H1 (cell line): ENCODE measurements around the gene ANKS1B. TPM values are rescaled to one million over a fixed set of nuclear protein-coding genes. Genes with fewer than 3 reads are reported as not detected.

Experiments
- CTCF ChIA-PET: fragments of 300-600 bp; sonication (Branson Sonifier 250); formaldehyde crosslinking; loops from one replicate; lab custom pipeline; 2021; ENCODE audit not compliant: partially characterized antibody; lab: Charles Lee
- POLR2A ChIA-PET: fragments of 300-600 bp; sonication (Branson Sonifier 250); formaldehyde crosslinking; loops from one replicate; lab custom pipeline; 2021; ENCODE audit warnings: inconsistent platforms; ENCODE audit not compliant: partially characterized antibody; lab: Charles Lee
- DNase-seq, 2 experiments: peaks; one replicate each; pipeline versions ENCODE4 v3.0.0 to v3.0.0-alpha.2; 2010 to 2022; ENCODE audit warnings: low spot score in 2 of 2, low read depth in 1 of 2, mixed read lengths in 1 of 2
- FAIRE-seq: peaks from 2 replicates; lab custom pipeline; 2011; peaks lifted over from hg19 to GRCh38; lab: Jason Lieb, UNC
- H2AFZ ChIP-seq: 2 replicates; pipeline ENCODE4 v1.8.1; 2012; ENCODE audit warnings: low read length, inconsistent platforms
- H2AK5ac ChIP-seq: 2 replicates; pipeline ENCODE4 v1.6.1; 2013; ENCODE audit warnings: low read depth, low read length
- H2BK120ac ChIP-seq: replicated peaks from 2 replicates; pipeline ENCODE3; 2013; ENCODE audit warnings: low read depth, low read length, inconsistent platforms
- H2BK12ac ChIP-seq: 2 replicates; pipeline ENCODE4 v1.6.1; 2013; ENCODE audit warnings: low read depth, low read length
- H2BK15ac ChIP-seq: 2 replicates; pipeline ENCODE4 v1.6.1; 2013; ENCODE audit warnings: low read length
- H2BK20ac ChIP-seq: 2 replicates; pipeline ENCODE4 v1.6.1; 2013; ENCODE audit warnings: low read length
- H2BK5ac ChIP-seq: 2 replicates; pipeline ENCODE4 v1.6.1; 2013; ENCODE audit warnings: low read depth, low read length
- H3K14ac ChIP-seq: 2 replicates; pipeline ENCODE4 v1.6.1; 2013; ENCODE audit warnings: inconsistent platforms; ENCODE audit not compliant: insufficient read length
- H3K18ac ChIP-seq: 2 replicates; pipeline ENCODE4 v1.6.1; 2013; ENCODE audit warnings: low read length; ENCODE audit errors: extremely low read depth
- H3K23ac ChIP-seq: 2 replicates; pipeline ENCODE4 v1.6.1; 2013; ENCODE audit warnings: inconsistent platforms; ENCODE audit not compliant: insufficient read length
- H3K23me2 ChIP-seq: 2 replicates; pipeline ENCODE4 v1.6.1; 2013; ENCODE audit warnings: low read depth, low read length
- H3K27ac ChIP-seq: 2 replicates; pipeline ENCODE4 v1.6.1; 2011; ENCODE audit warnings: low read depth, low read length, inconsistent platforms
- H3K27me3 ChIP-seq, 4 experiments: replicated peaks in 1 of 4; 1 replicate in 1 of 4; 2 replicates in 3 of 4; pipeline versions ENCODE4 v1.6.1 to v1.8.1; 2011 to 2013; ENCODE audit warnings: low read length in 3 of 4, mild to moderate bottlenecking in 3 of 4, inconsistent platforms in 2 of 4, mixed read lengths in 2 of 4, moderate library complexity in 1 of 4; ENCODE audit not compliant: control insufficient read depth in 3 of 4, insufficient read depth in 3 of 4; ENCODE audit errors: extremely low read depth in 1 of 4
- H3K36me3 ChIP-seq, 4 experiments: 2 replicates each; pipeline versions ENCODE4 v1.6.1 to v1.8.1; 2011 to 2013; ENCODE audit warnings: mild to moderate bottlenecking in 4 of 4, low read length in 3 of 4, moderate library complexity in 2 of 4, control low read depth in 1 of 4, inconsistent platforms in 1 of 4; ENCODE audit not compliant: insufficient read depth in 4 of 4, control insufficient read depth in 2 of 4
- H3K4ac ChIP-seq: replicated peaks from 2 replicates; pipeline ENCODE3; 2013; ENCODE audit warnings: low read length, low read depth, mixed read lengths, inconsistent platforms; ENCODE audit not compliant: insufficient read length
- H3K4me1 ChIP-seq, 4 experiments: replicated peaks in 1 of 4; 1 replicate in 1 of 4; 2 replicates in 3 of 4; pipeline versions ENCODE4 v1.6.1 to v1.8.1; 2011 to 2013; ENCODE audit warnings: low read length in 3 of 4, inconsistent platforms in 2 of 4, mixed read lengths in 1 of 4; ENCODE audit not compliant: insufficient read depth in 4 of 4, control insufficient read depth in 3 of 4
- H3K4me2 ChIP-seq, 2 experiments: 2 replicates each; pipeline versions ENCODE4 v1.6.1 to v1.8.1; 2011 to 2013; ENCODE audit warnings: low read depth in 2 of 2, low read length in 2 of 2, control low read depth in 1 of 2, inconsistent platforms in 1 of 2, mild to moderate bottlenecking in 1 of 2; ENCODE audit not compliant: insufficient read depth in 1 of 2
- H3K4me3 ChIP-seq, 4 experiments: fragments of 200-600, 300-600 bp in 1 of 4; sonication (generic), shearing (Covaris generic), sonication (Bioruptor Twin) in 1 of 4; 2 replicates each; pipeline versions ENCODE4 v1.5.1 to v1.8.1; 2011 to 2016; ENCODE audit warnings: low read length in 4 of 4, low read depth in 3 of 4, control low read depth in 2 of 4, inconsistent platforms in 2 of 4, mild to moderate bottlenecking in 2 of 4, mixed read lengths in 1 of 4, moderate library complexity in 1 of 4; ENCODE audit not compliant: insufficient read depth in 2 of 4; ENCODE audit errors: extremely low read depth in 1 of 4
- H3K56ac ChIP-seq: replicated peaks from 2 replicates; pipeline ENCODE3; 2013; ENCODE audit warnings: low read depth, mild to moderate bottlenecking, mixed read lengths, low read length, inconsistent platforms; ENCODE audit not compliant: insufficient read length
- H3K79me1 ChIP-seq: 2 replicates; pipeline ENCODE4 v1.6.1; 2013; ENCODE audit warnings: low read depth, low read length, control low read depth
- H3K79me2 ChIP-seq, 2 experiments: 2 replicates each; pipeline versions ENCODE4 v1.6.1 to v1.8.1; 2012 to 2013; ENCODE audit warnings: low read length in 2 of 2, mild to moderate bottlenecking in 2 of 2, inconsistent platforms in 1 of 2; ENCODE audit not compliant: insufficient read depth in 2 of 2, control insufficient read depth in 1 of 2
- H3K9ac ChIP-seq, 4 experiments: replicated peaks in 1 of 4; 1 replicate in 1 of 4; 2 replicates in 3 of 4; pipeline versions ENCODE4 v1.6.1 to v1.8.1; 2011 to 2013; ENCODE audit warnings: low read depth in 3 of 4, low read length in 3 of 4, control low read depth in 2 of 4, mild to moderate bottlenecking in 2 of 4, moderate library complexity in 2 of 4, inconsistent platforms in 1 of 4; ENCODE audit errors: extremely low read depth in 1 of 4
- H3K9me3 ChIP-seq, 2 experiments: 2 replicates each; pipeline versions ENCODE4 v1.6.1 to v1.8.1; 2012 to 2013; ENCODE audit warnings: mild to moderate bottlenecking in 2 of 2, moderate library complexity in 2 of 2, control low read depth in 1 of 2, inconsistent platforms in 1 of 2, low read depth in 1 of 2, low read length in 1 of 2, mixed read lengths in 1 of 2; ENCODE audit not compliant: insufficient read depth in 2 of 2
- H4K20me1 ChIP-seq, 2 experiments: replicated peaks in 1 of 2; 2 replicates each; pipeline versions ENCODE3 to v1.8.1; 2011 to 2013; ENCODE audit warnings: inconsistent platforms in 2 of 2, low read length in 2 of 2, mild to moderate bottlenecking in 1 of 2; ENCODE audit not compliant: insufficient read depth in 2 of 2, control insufficient read depth in 1 of 2
- H4K5ac ChIP-seq: 2 replicates; pipeline ENCODE4 v1.6.1; 2013; ENCODE audit warnings: low read length, low read depth, mixed read lengths, inconsistent platforms; ENCODE audit not compliant: insufficient read length
- H4K8ac ChIP-seq: 2 replicates; pipeline ENCODE4 v1.8.0; 2013; ENCODE audit warnings: mild to moderate bottlenecking, moderate library complexity, low read length, inconsistent platforms; ENCODE audit not compliant: insufficient read depth; ENCODE audit errors: extremely low read depth
- H4K91ac ChIP-seq: replicated peaks from 2 replicates; pipeline ENCODE3; 2013; ENCODE audit warnings: low read length, mixed read lengths, inconsistent platforms; ENCODE audit not compliant: insufficient read length
- SUZ12 ChIP-seq: fragments of 200-600 bp; sonication (generic); IDR thresholded peaks from 2 replicates; pipeline ENCODE4 v1.6.1; 2012; ENCODE audit warnings: mild to moderate bottlenecking, inconsistent platforms, low read length, moderate library complexity, mixed read lengths
- TAF1 ChIP-seq: IDR thresholded peaks from 2 replicates; pipeline ENCODE4 v1.6.1; 2011; ENCODE audit warnings: mild to moderate bottlenecking, low read depth, low read length
- WGBS, 2 experiments: shearing (Covaris generic) in 1 of 2; methylation state at CpG; one replicate each; pipeline versions ENCODE4 v1.1.6 to v1.1.7; 2013 to 2015; ENCODE audit warnings: low lambda C conversion rate in 2 of 2, mixed read lengths in 2 of 2, inconsistent platforms in 1 of 2, low coverage in 1 of 2, missing lambda C conversion rate in 1 of 2; ENCODE audit not compliant: insufficient replicate concordance in 2 of 2, insufficient coverage in 1 of 2, insufficient read length in 1 of 2; ENCODE audit errors: extremely low coverage in 1 of 2, missing lambda C conversion rate in 1 of 2; 5-methylcytosine and 5-hydroxymethylcytosine counted together
- polyA plus RNA-seq, 7 experiments: library from polyadenylated mRNA; depleted of rRNA in 3 of 7; stranded (reverse) in 5 of 7; unstranded in 2 of 7; fragments of >200 nt in 5 of 7; fragments of 200-250 nt in 2 of 7; gene quantifications; 1 replicate in 5 of 7; 2 replicates in 1 of 7; 4 replicates in 1 of 7; pipeline versions ENCODE4 v1.2.1 to v1.2.3, GENCODE V29; 2011 to 2013; ENCODE audit warnings: missing spikeins in 2 of 7, mixed read lengths in 2 of 7
- total RNA-seq: library from RNA; stranded (reverse); fragmentation: NEBNext Ultra II Directional; extraction: Animal tissue kit (Norgen Biotek cat#: 25700); gene quantifications from 2 replicates; pipeline ENCODE4 v1.2.1, GENCODE V29; 2021

The ANKS1B gene
- total and polyA plus RNA-seq, 2 of the 8 experiments (the other 6 are each of a cell fraction or from before 2014, with no cell fraction given), result 2.7 to 6.1 TPM

DNA sequence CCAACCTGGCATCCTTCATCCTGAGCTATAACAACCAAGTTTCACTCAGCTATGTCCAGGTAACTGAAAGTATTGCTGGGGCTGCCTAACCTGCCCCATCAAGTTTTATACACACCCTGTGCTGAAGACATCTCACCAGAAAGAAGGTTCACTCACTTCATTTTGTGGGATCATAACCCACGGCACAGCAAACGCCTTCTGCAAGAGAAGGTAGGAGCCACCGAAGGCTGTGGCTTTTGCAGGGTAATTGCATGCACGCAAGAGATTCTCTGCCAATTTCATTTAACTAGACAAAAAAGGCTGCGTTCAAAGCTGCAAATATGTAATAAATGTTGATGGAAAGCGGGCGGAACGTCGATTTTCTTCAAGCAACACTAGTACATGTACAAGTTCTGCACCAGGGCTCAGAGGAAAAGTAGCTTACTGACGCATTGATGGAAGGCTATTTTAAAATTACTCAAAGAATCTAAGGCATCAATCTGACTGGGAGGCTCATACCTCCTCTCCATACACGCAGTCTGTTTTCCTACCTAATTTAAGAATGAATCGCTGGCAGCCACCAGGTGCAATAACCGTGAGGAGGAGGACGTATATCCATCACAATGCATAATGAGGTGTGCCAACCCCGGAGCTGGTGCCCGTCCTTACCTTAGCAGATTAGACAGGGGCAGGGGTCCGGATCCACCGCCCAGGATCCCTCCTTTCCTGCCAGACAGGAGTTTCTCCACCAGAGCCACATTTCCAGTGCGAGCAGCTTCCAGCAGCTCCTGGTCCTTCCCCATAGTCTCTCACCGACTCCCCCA lies 1.1 kb downstream of the ANKS1B start:
- H3K4me1 ChIP-seq, result peaks cover 0 to 8% (median 6%) of the 10 kb centered on the region in 4 experiments; a peak in 4 of 7 replicates
- H3K4me2 ChIP-seq, result peak overlapping the region; percentile 91 to 94
- FAIRE-seq (peak; percentile 19), DNase-seq (peak in 1 of 2 experiments; percentile 59)
- no peak overlapping the region for H3K23ac ChIP-seq
- no peak overlapping the region for H4K8ac ChIP-seq
- peak overlapping the region; percentile 24; the same call in 1 of the 2 replicates for H3K18ac ChIP-seq
- no peak overlapping the region for H2BK15ac ChIP-seq
- peak overlapping the region; percentile 61 for H2AFZ ChIP-seq
- H3K9ac ChIP-seq, result 0 out of 7 replicates have a peak overlapping the region, but pooled peaks of 1 of the 4 experiments have one; percentile 13
- H2BK5ac ChIP-seq, result no peak overlapping the region
- H4K91ac ChIP-seq, result no peak overlapping the region
- H2AK5ac ChIP-seq, result no peak overlapping the region
- no peak overlapping the region for H2BK120ac ChIP-seq
- no peak overlapping the region for H4K5ac ChIP-seq
- 0 out of 7 replicates have a peak, but pooled peaks cover 0 to 2% (median 0%) of the 10 kb centered on the region in 4 experiments for H3K27me3 ChIP-seq
- H4K20me1 ChIP-seq, result no peaks in the 10 kb centered on the region
- no peak overlapping the region for H3K4ac ChIP-seq
- H3K9me3 ChIP-seq, result no peaks in the 10 kb centered on the region
- H2BK12ac ChIP-seq, result no peak overlapping the region
- H3K79me1 ChIP-seq, result no peaks in the 10 kb centered on the region
- ChIA-PET CTCF (interaction anchor here (0.6 to 2.8 kb wide), 3 partner anchors 11 to 592 kb away, joined by 4 to 9 read pairs (median 5); no protein-coding TSS in a partner anchor), POLR2A (interaction anchor here (0.7 to 0.8 kb wide), 2 partner anchors 217 to 246 kb away, joined by 3 to 4 read pairs; partner anchors contain the start of gene ACTR6)
- no peak overlapping the region for H2BK20ac ChIP-seq
- WGBS, 2 experiments, result 37% methylated on average over 20 of the region's 20 CpGs; no CpG with 5 or more reads in 1 of the 2 experiments
- H3K79me2 ChIP-seq, result no peaks in the 10 kb centered on the region; a peak in 1 of 4 replicates
- no peak overlapping the region for H3K27ac ChIP-seq
- no peaks in the 10 kb centered on the region for H3K36me3 ChIP-seq
- peak overlapping the region; percentile 38 to 94 (median 63) for H3K4me3 ChIP-seq
- TF ChIP-seq SUZ12, result no peak
- 0 out of 2 replicates have a peak, but pooled peaks have one; percentile 10 for TF ChIP-seq TAF1
- H3K56ac ChIP-seq, result no peak overlapping the region
- H3K14ac ChIP-seq, result no peak overlapping the region
- H3K23me2 ChIP-seq, result peaks cover 6% of the 10 kb centered on the region
